Trophoblast cell (in vitro differentiated cells and primary cell): ENCODE results near the gene IFTAP.
"Not testable (repeated sequence)": the region's sequence is repeated elsewhere in the genome, so short reads cannot be mapped to it uniquely, and the experiment has no call there.

Experiments
- DNase-seq, 2 donors: peaks; one replicate each; pipeline ENCODE4 v3.0.0-alpha.2; 2016
- H2AFZ ChIP-seq: 2 replicates; pipeline ENCODE4 v1.6.1; 2013; ENCODE audit warnings: low read length, moderate library complexity, mild to moderate bottlenecking; ENCODE audit not compliant: insufficient read depth, poor library complexity
- H2AK5ac ChIP-seq: 2 replicates; pipeline ENCODE4 v1.6.1; 2013; ENCODE audit warnings: mild to moderate bottlenecking, low read length
- H2BK120ac ChIP-seq: 2 replicates; pipeline ENCODE4 v1.6.1; 2013; ENCODE audit warnings: low read length, mild to moderate bottlenecking, moderate library complexity; ENCODE audit not compliant: insufficient read depth, poor library complexity
- H2BK12ac ChIP-seq: 2 replicates; pipeline ENCODE4 v1.6.1; 2013; ENCODE audit warnings: mild to moderate bottlenecking, low read length, moderate library complexity
- H2BK5ac ChIP-seq: 2 replicates; pipeline ENCODE4 v1.6.1; 2013; ENCODE audit warnings: low read length, low read depth, moderate library complexity, mild to moderate bottlenecking; ENCODE audit not compliant: poor library complexity
- H3K14ac ChIP-seq: 2 replicates; pipeline ENCODE4 v1.6.1; 2013; ENCODE audit warnings: mild to moderate bottlenecking, low read length
- H3K18ac ChIP-seq: 2 replicates; pipeline ENCODE4 v1.6.1; 2013; ENCODE audit warnings: mild to moderate bottlenecking, low read length
- H3K23ac ChIP-seq: 2 replicates; pipeline ENCODE4 v1.6.1; 2013; ENCODE audit warnings: low read length
- H3K27ac ChIP-seq: 2 replicates; pipeline ENCODE4 v1.5.1; 2013; ENCODE audit warnings: low read depth, mild to moderate bottlenecking, inconsistent platforms, low read length, moderate library complexity
- H3K27me3 ChIP-seq: 2 replicates; pipeline ENCODE4 v1.6.1; 2013; ENCODE audit warnings: inconsistent platforms, mild to moderate bottlenecking, low read length, moderate library complexity; ENCODE audit not compliant: insufficient read depth
- H3K36me3 ChIP-seq, 2 experiments: 1 replicate in 1 of 2; 2 replicates in 1 of 2; pipeline ENCODE4 v1.6.1; 2013; ENCODE audit warnings: low read length in 2 of 2, mild to moderate bottlenecking in 2 of 2, moderate library complexity in 1 of 2; ENCODE audit not compliant: insufficient read depth in 2 of 2, control insufficient read depth in 1 of 2
- H3K4ac ChIP-seq: 2 replicates; pipeline ENCODE4 v1.6.1; 2013; ENCODE audit warnings: low read depth, mild to moderate bottlenecking, low read length, moderate library complexity
- H3K4me1 ChIP-seq, 2 experiments: 1 replicate in 1 of 2; 2 replicates in 1 of 2; pipeline ENCODE4 v1.6.1; 2013; ENCODE audit warnings: low read length in 2 of 2, mild to moderate bottlenecking in 2 of 2, moderate library complexity in 1 of 2; ENCODE audit not compliant: insufficient read depth in 2 of 2, control insufficient read depth in 1 of 2
- H3K4me2 ChIP-seq: 2 replicates; pipeline ENCODE4 v1.6.1; 2013; ENCODE audit warnings: inconsistent platforms, mild to moderate bottlenecking, low read length, moderate library complexity
- H3K4me3 ChIP-seq: 2 replicates; pipeline ENCODE4 v1.5.1; 2013; ENCODE audit warnings: mild to moderate bottlenecking, low read depth, low read length, inconsistent platforms
- H3K79me1 ChIP-seq: one replicate; pipeline ENCODE4 v1.6.1; 2013; ENCODE audit warnings: low read length
- H3K79me2 ChIP-seq: 2 replicates; pipeline ENCODE4 v1.6.1; 2013; ENCODE audit warnings: low read length, mild to moderate bottlenecking; ENCODE audit not compliant: control insufficient read depth, insufficient read depth, poor library complexity
- H3K9ac ChIP-seq: 2 replicates; pipeline ENCODE4 v1.6.1; 2013; ENCODE audit warnings: mild to moderate bottlenecking, low read length
- H3K9me3 ChIP-seq: 2 replicates; pipeline ENCODE4 v1.6.1; 2013; ENCODE audit warnings: low read depth, mild to moderate bottlenecking, control low read depth, inconsistent platforms, low read length; ENCODE audit not compliant: insufficient read depth
- H4K12ac ChIP-seq: 2 replicates; pipeline ENCODE4 v1.6.1; 2013; ENCODE audit warnings: low read depth, mild to moderate bottlenecking, low read length, moderate library complexity
- H4K8ac ChIP-seq: 2 replicates; pipeline ENCODE4 v1.6.1; 2013; ENCODE audit warnings: low read depth, mild to moderate bottlenecking, low read length, moderate library complexity
- H4K91ac ChIP-seq: one replicate; pipeline ENCODE4 v1.6.1; 2013; ENCODE audit warnings: low read depth, mild to moderate bottlenecking, low read length, moderate library complexity
- WGBS: extraction: QIAGEN DNeasy Blood & Tissue Kit; methylation state at CpG from one replicate; pipeline ENCODE4 v1.1.7; 2013; ENCODE audit warnings: missing lambda C conversion rate; ENCODE audit not compliant: insufficient read length, insufficient coverage; ENCODE audit errors: extremely low coverage; 5-methylcytosine and 5-hydroxymethylcytosine counted together

IFTAP gene

GRCh38 chr11:36638556-36638955, 44.3 kb downstream of the IFTAP start:
- Histone ChIP-seq H2BK12ac (no peak overlapping the region), H3K14ac (no peak overlapping the region), H3K79me1 (peaks cover 5% of the 10 kb centered on the region), H3K79me2 (no peaks in the 10 kb centered on the region), H2AK5ac (no peak overlapping the region), H3K18ac (no peak overlapping the region), H4K91ac (no peak overlapping the region), H4K8ac (no peak overlapping the region), H2BK120ac (no peak overlapping the region), H3K4me2 (no peak overlapping the region), H4K12ac (no peak overlapping the region), H3K36me3 (peaks cover 2 to 3% of the 10 kb centered on the region in 2 experiments), H3K27ac (no peak overlapping the region), H3K23ac (no peak overlapping the region), H3K27me3 (peaks cover 2% of the 10 kb centered on the region), H3K4me1 (no peaks in the 10 kb centered on the region), H2BK5ac (no peak overlapping the region), H2AFZ (no peak overlapping the region), H3K9me3 (peaks cover 2% of the 10 kb centered on the region), H3K4ac (no peak overlapping the region), H3K9ac (no peak overlapping the region), H3K4me3 (no peak overlapping the region)
- DNase-seq: no peak
- WGBS: no CpG with 5 or more reads among the region's 2 CpGs

GRCh38 chr11:36657610-36658267, 63.4 kb downstream of the IFTAP start:
- no peak overlapping the region for H3K14ac ChIP-seq
- H3K4me1 ChIP-seq: no peaks in the 10 kb centered on the region
- no peaks in the 10 kb centered on the region for H3K79me2 ChIP-seq
- no peak overlapping the region for H3K4me3 ChIP-seq
- no peaks in the 10 kb centered on the region for H3K79me1 ChIP-seq
- no peaks in the 10 kb centered on the region for H3K27me3 ChIP-seq
- H4K12ac ChIP-seq: no peak overlapping the region
- no peak overlapping the region for H2BK120ac ChIP-seq
- H2AK5ac ChIP-seq: no peak overlapping the region
- H3K36me3 ChIP-seq: peaks cover 1 to 3% of the 10 kb centered on the region in 2 experiments
- H2BK12ac ChIP-seq: no peak overlapping the region
- no peak overlapping the region for H3K27ac ChIP-seq
- no peak overlapping the region for H2BK5ac ChIP-seq
- no peak overlapping the region for H4K91ac ChIP-seq
- H3K23ac ChIP-seq: no peak overlapping the region
- H4K8ac ChIP-seq: no peak overlapping the region
- no CpG with 5 or more reads among the region's 6 CpGs for WGBS
- DNase-seq: peak in 1 of 2 donors; percentile 13
- no peak overlapping the region for H3K4ac ChIP-seq
- H3K18ac ChIP-seq: no peak overlapping the region
- no peak overlapping the region for H2AFZ ChIP-seq
- no peak overlapping the region for H3K9ac ChIP-seq
- H3K9me3 ChIP-seq: no peaks in the 10 kb centered on the region
- no peak overlapping the region for H3K4me2 ChIP-seq

- not testable (repeated sequence) for H4K91ac ChIP-seq, H3K9ac ChIP-seq, H3K4me2 ChIP-seq, H3K4me1 ChIP-seq, H3K18ac ChIP-seq, H3K14ac ChIP-seq, H2BK120ac ChIP-seq, H3K23ac ChIP-seq, H4K12ac ChIP-seq, H2AK5ac ChIP-seq, H3K4ac ChIP-seq, H3K27me3 ChIP-seq, H2BK12ac ChIP-seq, H3K36me3 ChIP-seq, DNase-seq, H3K79me2 ChIP-seq, H4K8ac ChIP-seq, H3K79me1 ChIP-seq, H2AFZ ChIP-seq, H3K9me3 ChIP-seq, H3K27ac ChIP-seq, H3K4me3 ChIP-seq, H2BK5ac ChIP-seq
- no CpG with 5 or more reads among the region's 2 CpGs for WGBS
Observed at GRCh38 chr11:36661359-36661758, 67.1 kb downstream of the IFTAP start.

- H4K12ac ChIP-seq: no peak overlapping the region
- H3K4me2 ChIP-seq: no peak overlapping the region
- no peaks in the 10 kb centered on the region for H3K4me1 ChIP-seq
- H3K4me3 ChIP-seq: no peak overlapping the region
- peaks cover 0 to 3% of the 10 kb centered on the region in 2 experiments for H3K36me3 ChIP-seq
- no peak overlapping the region for H2AK5ac ChIP-seq
- no peak overlapping the region for H2BK5ac ChIP-seq
- no peak overlapping the region for H4K8ac ChIP-seq
- no peak overlapping the region for H2BK12ac ChIP-seq
- no peak overlapping the region for H3K9ac ChIP-seq
- no CpG with 5 or more reads among the region's 5 CpGs for WGBS
- no peak overlapping the region for H2BK120ac ChIP-seq
- no peak overlapping the region for H4K91ac ChIP-seq
- no peak overlapping the region for H3K4ac ChIP-seq
- peak in 1 of 2 donors; percentile 71 for DNase-seq
- H3K27ac ChIP-seq: no peak overlapping the region
- H3K79me2 ChIP-seq: no peaks in the 10 kb centered on the region
- H3K79me1 ChIP-seq: no peaks in the 10 kb centered on the region
- peaks cover 6% of the 10 kb centered on the region for H3K9me3 ChIP-seq
- H3K27me3 ChIP-seq: no peaks in the 10 kb centered on the region
- no peak overlapping the region for H3K23ac ChIP-seq
- H3K18ac ChIP-seq: no peak overlapping the region
- no peak overlapping the region for H2AFZ ChIP-seq
- no peak overlapping the region for H3K14ac ChIP-seq
Observed at GRCh38 chr11:36672815-36673450, 78.6 kb downstream of the IFTAP start.
